CD14-positive monocyte (primary cell): ENCODE data around the gene GIGYF2. TPM values are rescaled to one million over a fixed set of nuclear protein-coding genes. Genes with fewer than 3 reads are reported as not detected.

Source experiments
- DNase-seq, 3 donors: peaks; one replicate each; pipeline ENCODE4 v3.0.0-alpha.2; 2011 to 2022
- H2AFZ ChIP-seq: 2 replicates; pipeline ENCODE4 v1.6.0; 2012; ENCODE audit warnings: mild to moderate bottlenecking, low read depth, low read length, inconsistent platforms; ENCODE audit not compliant: insufficient read depth, poor library complexity, severe bottlenecking
- H3K27ac ChIP-seq, 2 donors: 1 replicate in 1 of 2; 2 replicates in 1 of 2; pipeline ENCODE4 v1.5.1; 2012 to 2013; ENCODE audit warnings: low read length in 2 of 2, control low read depth in 1 of 2, inconsistent platforms in 1 of 2, low read depth in 1 of 2, mild to moderate bottlenecking in 1 of 2
- H3K27me3 ChIP-seq, 2 donors: one replicate each; pipeline versions ENCODE4 v1.6.0 to v1.6.1; 2011 to 2013; ENCODE audit warnings: low read length in 2 of 2; ENCODE audit not compliant: control insufficient read depth in 2 of 2, insufficient read depth in 2 of 2
- H3K36me3 ChIP-seq, 2 donors: replicated peaks in 1 of 2; 1 replicate in 1 of 2; 2 replicates in 1 of 2; pipeline versions ENCODE4 v1.5.1 to v1.6.1; 2012 to 2013; ENCODE audit warnings: low read length in 2 of 2, control low read depth in 1 of 2, inconsistent platforms in 1 of 2, mild to moderate bottlenecking in 1 of 2; ENCODE audit not compliant: insufficient read depth in 2 of 2, control insufficient read depth in 1 of 2
- H3K4me1 ChIP-seq, 2 donors: 1 replicate in 1 of 2; 2 replicates in 1 of 2; pipeline versions ENCODE4 v1.5.1 to v1.6.1; 2012 to 2013; ENCODE audit warnings: low read length in 2 of 2, control low read depth in 1 of 2, inconsistent platforms in 1 of 2, mild to moderate bottlenecking in 1 of 2, moderate library complexity in 1 of 2; ENCODE audit not compliant: insufficient read depth in 2 of 2, control insufficient read depth in 1 of 2
- H3K4me2 ChIP-seq: replicated peaks from 2 replicates; pipeline ENCODE3; 2012; ENCODE audit warnings: low read length, moderate library complexity, mild to moderate bottlenecking; ENCODE audit not compliant: poor library complexity, severe bottlenecking; ENCODE audit errors: extremely low read depth
- H3K4me3 ChIP-seq, 3 experiments: fragments of 200-600 bp in 1 of 3; sonication (generic) in 1 of 3; replicated peaks in 1 of 3; 1 replicate in 2 of 3; 2 replicates in 1 of 3; pipeline ENCODE4 v1.5.1; 2011 to 2013; ENCODE audit warnings: low read length in 3 of 3, mild to moderate bottlenecking in 3 of 3, control low read depth in 2 of 3, low read depth in 2 of 3, inconsistent platforms in 1 of 3, moderate library complexity in 1 of 3
- H3K79me2 ChIP-seq: 2 replicates; pipeline ENCODE4 v1.6.0; 2012; ENCODE audit warnings: mild to moderate bottlenecking, control low read depth, inconsistent platforms, low read length, moderate library complexity; ENCODE audit not compliant: insufficient read depth
- H3K9ac ChIP-seq: 2 replicates; pipeline ENCODE4 v1.6.0; 2017; ENCODE audit warnings: low read length, mild to moderate bottlenecking; ENCODE audit not compliant: insufficient read depth, poor library complexity, severe bottlenecking
- H3K9me3 ChIP-seq, 2 donors: replicated peaks in 1 of 2; 1 replicate in 1 of 2; 2 replicates in 1 of 2; pipeline versions ENCODE4 v1.5.1 to v1.6.1; 2012 to 2013; ENCODE audit warnings: low read length in 2 of 2, control low read depth in 1 of 2; ENCODE audit not compliant: control insufficient read depth in 1 of 2, insufficient read depth in 1 of 2
- H4K20me1 ChIP-seq: 2 replicates; pipeline ENCODE4 v1.6.0; 2012; ENCODE audit warnings: mild to moderate bottlenecking, low read length, control low read depth, moderate library complexity; ENCODE audit not compliant: insufficient read depth
- H3K27ac Mint-ChIP-seq, 7 donors: one replicate each; pipeline ENCODE4 v1.8.0; 2020; ENCODE audit warnings: mild to moderate bottlenecking in 7 of 7, mixed read lengths in 7 of 7, moderate library complexity in 6 of 7, inconsistent platforms in 2 of 7
- H3K27me3 Mint-ChIP-seq, 3 donors: one replicate each; pipeline ENCODE4 v1.8.0; 2021 to 2022; ENCODE audit warnings: low read depth in 3 of 3, mild to moderate bottlenecking in 3 of 3, mixed read lengths in 3 of 3, moderate library complexity in 3 of 3, inconsistent platforms in 1 of 3
- H3K36me3 Mint-ChIP-seq, 2 donors: one replicate each; pipeline ENCODE4 v1.8.0; 2020; ENCODE audit warnings: mixed read lengths in 2 of 2, inconsistent platforms in 1 of 2, mild to moderate bottlenecking in 1 of 2
- H3K4me1 Mint-ChIP-seq: one replicate; pipeline ENCODE4 v1.8.0; 2020; ENCODE audit warnings: mild to moderate bottlenecking, mixed read lengths
- H3K4me3 Mint-ChIP-seq, 2 donors: one replicate each; pipeline ENCODE4 v1.8.0; 2020; ENCODE audit warnings: mild to moderate bottlenecking in 2 of 2, mixed read lengths in 2 of 2, moderate library complexity in 1 of 2
- H3K9me3 Mint-ChIP-seq, 7 donors: one replicate each; pipeline ENCODE4 v1.8.0; 2020 to 2022; ENCODE audit warnings: mixed read lengths in 7 of 7, mild to moderate bottlenecking in 6 of 7, moderate library complexity in 6 of 7, inconsistent platforms in 2 of 7
- WGBS: methylation state at CpG from one replicate; pipeline ENCODE4 v1.1.5; 2013; ENCODE audit warnings: missing lambda C conversion rate; ENCODE audit not compliant: insufficient coverage; 5-methylcytosine and 5-hydroxymethylcytosine counted together
- intact Hi-C, 2 donors: fragments of 100-400 bp; cut with micrococcal nuclease; formaldehyde crosslinking; loops; one replicate each; pipeline versions ENCODE4 v1.15.0 to v1.15.1; 2023
- polyA plus RNA-seq, 3 donors: library from polyadenylated mRNA; depleted of rRNA in 1 of 3; unstranded in 2 of 3; stranded (reverse) in 1 of 3; fragments of 300-500 nt in 2 of 3; fragments of >200 nt in 1 of 3; fragmentation: Illumina TruSeq in 2 of 3; gene quantifications; 1 replicate in 2 of 3; 2 replicates in 1 of 3; pipeline ENCODE4 v1.2.3, GENCODE V29; 2012 to 2021
- TF ChIP-seq, protein P1 (sequence below): fragments of 200-600 bp; IDR thresholded peaks from one replicate; pipeline ENCODE4 v1.8.0; 2022; ENCODE audit warnings: antibody characterized with exemption, mild to moderate bottlenecking

GIGYF2 gene
- polyA plus RNA-seq, 3 donors: 7.7 to 20.7 (median 17.3) TPM

DNA sequence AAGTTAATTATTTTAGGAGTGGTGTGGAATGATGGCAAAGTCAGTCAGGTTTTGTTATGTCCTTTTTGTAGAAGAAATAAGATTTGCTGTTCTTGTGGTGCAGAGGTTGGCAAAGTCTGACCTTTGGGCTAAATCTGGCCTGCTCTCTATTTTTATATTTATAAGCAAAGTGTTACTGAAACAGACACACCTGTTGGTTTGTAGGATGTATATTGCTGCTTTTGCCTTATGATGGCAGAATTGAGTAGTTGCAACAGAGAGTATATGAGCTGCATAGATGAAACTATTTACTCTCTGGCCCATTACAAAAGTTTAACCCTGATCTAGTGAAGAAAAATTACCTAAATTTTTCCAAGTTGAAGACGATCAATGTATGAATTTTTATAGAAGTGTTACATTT lies 113.3 kb downstream of the GIGYF2 start:
- no peaks in the 10 kb centered on the region for H4K20me1 ChIP-seq
- DNase-seq: no peak
- H3K79me2 ChIP-seq: no peaks in the 10 kb centered on the region
- Mint-ChIP-seq H3K36me3 (peaks cover 73 to 86% of the 10 kb centered on the region in 2 donors), H3K9me3 (no peaks in the 10 kb centered on the region), H3K27ac (no peak overlapping the region), H3K4me3 (no peak overlapping the region), H3K27me3 (no peaks in the 10 kb centered on the region), H3K4me1 (peaks cover 3% of the 10 kb centered on the region)
- WGBS: no CpG with 5 or more reads among the region's 1 CpG
- H3K4me3 ChIP-seq: no peak overlapping the region
- peaks cover 90 to 95% of the 10 kb centered on the region in 2 donors for H3K36me3 ChIP-seq
- TF ChIP-seq, protein P1, sequence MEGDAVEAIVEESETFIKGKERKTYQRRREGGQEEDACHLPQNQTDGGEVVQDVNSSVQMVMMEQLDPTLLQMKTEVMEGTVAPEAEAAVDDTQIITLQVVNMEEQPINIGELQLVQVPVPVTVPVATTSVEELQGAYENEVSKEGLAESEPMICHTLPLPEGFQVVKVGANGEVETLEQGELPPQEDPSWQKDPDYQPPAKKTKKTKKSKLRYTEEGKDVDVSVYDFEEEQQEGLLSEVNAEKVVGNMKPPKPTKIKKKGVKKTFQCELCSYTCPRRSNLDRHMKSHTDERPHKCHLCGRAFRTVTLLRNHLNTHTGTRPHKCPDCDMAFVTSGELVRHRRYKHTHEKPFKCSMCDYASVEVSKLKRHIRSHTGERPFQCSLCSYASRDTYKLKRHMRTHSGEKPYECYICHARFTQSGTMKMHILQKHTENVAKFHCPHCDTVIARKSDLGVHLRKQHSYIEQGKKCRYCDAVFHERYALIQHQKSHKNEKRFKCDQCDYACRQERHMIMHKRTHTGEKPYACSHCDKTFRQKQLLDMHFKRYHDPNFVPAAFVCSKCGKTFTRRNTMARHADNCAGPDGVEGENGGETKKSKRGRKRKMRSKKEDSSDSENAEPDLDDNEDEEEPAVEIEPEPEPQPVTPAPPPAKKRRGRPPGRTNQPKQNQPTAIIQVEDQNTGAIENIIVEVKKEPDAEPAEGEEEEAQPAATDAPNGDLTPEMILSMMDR: no peak
- no peak overlapping the region for H3K4me2 ChIP-seq
- H3K4me1 ChIP-seq: no peaks in the 10 kb centered on the region
- no peak overlapping the region for H3K27ac ChIP-seq
- no peak overlapping the region for H2AFZ ChIP-seq
- H3K9me3 ChIP-seq: no peaks in the 10 kb centered on the region
- no peaks in the 10 kb centered on the region for H3K27me3 ChIP-seq
- intact Hi-C loops: no loop called here
- no peak overlapping the region for H3K9ac ChIP-seq

DNA sequence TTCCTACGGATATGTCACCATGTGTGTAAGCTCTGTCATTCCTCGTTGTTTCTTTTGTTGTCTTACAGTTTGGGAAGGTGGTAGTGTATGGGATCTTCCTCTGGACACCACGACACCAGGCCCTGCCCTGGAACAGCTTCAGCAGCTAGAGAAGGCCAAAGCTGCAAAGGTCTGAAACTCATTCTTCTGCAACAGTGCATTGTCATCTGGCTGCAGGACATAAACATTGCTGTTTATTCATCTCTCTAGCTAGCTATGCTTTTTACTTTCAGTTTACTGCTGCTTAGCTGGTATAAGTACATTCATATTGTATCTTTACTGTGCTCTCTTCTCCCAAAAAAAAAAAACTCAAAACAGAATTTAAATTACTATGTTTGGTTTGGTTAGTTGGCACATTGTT lies 118.4 kb downstream of the GIGYF2 start:
- WGBS: 100% methylated on average over 3 of the region's 3 CpGs
- H3K4me1 Mint-ChIP-seq: peaks cover 21% of the 10 kb centered on the region

More for the DNA sequence above, 118.4 kb downstream of the GIGYF2 start:
- Mint-ChIP-seq H3K27me3 (no peaks in the 10 kb centered on the region), H3K9me3 (peaks cover 0 to 3% (median 0%) of the 10 kb centered on the region in 7 donors), H3K4me3 (no peak overlapping the region), H3K36me3 (peaks cover 83 to 88% of the 10 kb centered on the region in 2 donors), H3K27ac (no peak overlapping the region)
- no peak overlapping the region for H3K27ac ChIP-seq
- intact Hi-C loops: no loop called here
- H3K9ac ChIP-seq: no peak overlapping the region
- H4K20me1 ChIP-seq: peaks cover 20% of the 10 kb centered on the region
- no peaks in the 10 kb centered on the region for H3K79me2 ChIP-seq
- no peak for DNase-seq
- TF ChIP-seq, protein P1: no peak
- no peak overlapping the region for H3K4me2 ChIP-seq
- H3K36me3 ChIP-seq: peaks cover 69 to 99% of the 10 kb centered on the region in 2 donors
- H3K9me3 ChIP-seq: no peaks in the 10 kb centered on the region
- H3K4me1 ChIP-seq: peaks cover 8 to 16% of the 10 kb centered on the region in 2 donors
- no peaks in the 10 kb centered on the region for H3K27me3 ChIP-seq
- H2AFZ ChIP-seq: no peak overlapping the region
- no peak overlapping the region for H3K4me3 ChIP-seq
